Stimulated activated CD4-positive, alpha-beta T cell treated with anti-CD3 and anti-CD28 coated beads, Interleukin-12 subunit alpha, Interleukin-12 subunit beta, amount 100 ng/mL, for 4 hours (primary cell): ENCODE results near the gene CRIM1.
"Not testable (repeated sequence)": the region's sequence is repeated elsewhere in the genome, so short reads cannot be mapped to it uniquely, and the experiment has no call there.

Experiments
- DNase-seq: peaks from one replicate; pipeline ENCODE4 v3.0.0-alpha.2; 2020

The CRIM1 gene

DNA sequence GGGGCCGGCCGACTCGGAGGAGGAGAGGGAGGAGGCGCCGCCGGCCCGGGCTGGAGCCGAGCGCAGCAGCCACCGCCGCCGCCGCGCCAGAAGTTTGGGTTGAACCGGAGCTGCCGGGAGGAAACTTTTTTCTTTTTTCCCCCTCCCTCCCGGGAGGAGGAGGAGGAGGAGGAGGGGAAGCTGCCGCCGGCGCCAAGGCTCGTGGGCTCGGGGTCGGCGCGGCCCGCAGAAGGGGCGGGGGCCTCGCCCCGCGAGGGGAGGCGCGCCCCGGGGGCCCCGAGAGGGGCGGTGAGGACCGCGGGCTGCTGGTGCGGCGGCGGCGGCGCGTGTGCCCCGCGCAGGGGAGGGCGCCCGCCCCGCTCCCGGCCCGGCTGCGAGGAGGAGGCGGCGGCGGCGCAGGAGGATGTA lies 316 bp downstream of the CRIM1 start:
- no peak for DNase-seq

DNA sequence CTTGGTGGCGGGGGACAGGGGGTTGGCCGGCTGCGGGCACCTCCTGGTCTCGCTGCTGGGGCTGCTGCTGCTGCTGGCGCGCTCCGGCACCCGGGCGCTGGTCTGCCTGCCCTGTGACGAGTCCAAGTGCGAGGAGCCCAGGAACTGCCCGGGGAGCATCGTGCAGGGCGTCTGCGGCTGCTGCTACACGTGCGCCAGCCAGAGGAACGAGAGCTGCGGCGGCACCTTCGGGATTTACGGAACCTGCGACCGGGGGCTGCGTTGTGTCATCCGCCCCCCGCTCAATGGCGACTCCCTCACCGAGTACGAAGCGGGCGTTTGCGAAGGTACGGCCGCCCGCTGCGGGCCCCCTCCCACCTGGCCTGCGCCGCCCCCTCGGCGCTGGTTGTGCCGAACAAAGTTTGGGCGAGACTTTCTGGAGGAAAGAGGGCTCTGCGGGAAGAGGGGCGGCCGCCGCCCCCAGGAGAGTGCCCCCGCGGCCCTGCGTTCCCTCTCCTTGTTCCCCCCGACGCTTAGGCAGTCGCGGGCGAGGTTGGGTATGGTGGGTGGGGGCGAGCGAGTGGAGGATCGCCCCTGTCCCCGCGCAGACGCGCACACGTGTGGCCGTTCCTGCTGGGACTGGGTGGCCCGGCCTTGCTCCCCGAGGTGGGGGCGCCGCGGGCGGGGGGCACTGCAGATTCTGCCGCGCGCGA lies 866 bp downstream of the CRIM1 start:
- DNase-seq: peak; percentile 40

DNA sequence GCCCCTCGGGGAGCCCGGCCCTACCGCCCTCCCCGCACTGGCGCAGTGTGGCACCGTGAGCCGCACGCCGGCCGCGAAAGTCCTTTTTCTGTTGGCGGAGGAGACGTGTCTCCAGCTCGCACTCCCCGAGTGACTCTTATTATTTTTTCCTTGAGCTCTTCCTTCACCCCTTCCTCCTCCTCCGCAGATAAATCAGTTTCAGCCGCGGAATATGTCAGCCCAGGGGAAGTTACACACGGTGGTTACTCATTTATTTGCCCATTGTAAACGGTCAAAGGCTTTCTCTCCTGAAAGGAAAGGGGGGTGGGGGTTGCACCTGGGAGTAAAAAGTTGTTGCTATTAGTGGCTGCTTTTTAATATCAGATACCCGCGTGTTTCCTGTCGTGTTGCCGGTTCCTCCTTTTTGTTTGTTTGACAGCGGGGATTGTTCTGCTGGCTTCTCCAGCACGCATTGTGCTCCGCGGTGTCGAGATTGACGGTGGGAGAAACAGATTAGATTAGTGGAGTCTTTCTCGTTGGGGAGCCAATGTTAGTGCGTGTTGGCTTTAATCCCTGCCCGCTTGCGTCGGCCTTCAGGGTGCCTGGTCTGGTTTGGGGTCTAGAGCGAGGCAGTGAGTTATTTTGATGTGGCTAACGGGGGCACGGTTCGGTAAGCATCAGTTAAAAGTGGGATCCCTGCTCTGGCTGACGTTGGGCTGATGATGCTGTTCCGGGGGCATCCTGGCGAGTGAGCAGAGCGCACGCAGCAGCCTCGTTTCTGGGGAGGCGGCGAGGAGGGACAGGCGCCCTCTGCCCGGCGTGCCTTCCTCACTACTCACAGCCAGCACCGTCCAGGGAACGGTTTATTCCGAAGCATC lies 1.6 kb downstream of the CRIM1 start:
- DNase-seq: peak; percentile 25

DNA sequence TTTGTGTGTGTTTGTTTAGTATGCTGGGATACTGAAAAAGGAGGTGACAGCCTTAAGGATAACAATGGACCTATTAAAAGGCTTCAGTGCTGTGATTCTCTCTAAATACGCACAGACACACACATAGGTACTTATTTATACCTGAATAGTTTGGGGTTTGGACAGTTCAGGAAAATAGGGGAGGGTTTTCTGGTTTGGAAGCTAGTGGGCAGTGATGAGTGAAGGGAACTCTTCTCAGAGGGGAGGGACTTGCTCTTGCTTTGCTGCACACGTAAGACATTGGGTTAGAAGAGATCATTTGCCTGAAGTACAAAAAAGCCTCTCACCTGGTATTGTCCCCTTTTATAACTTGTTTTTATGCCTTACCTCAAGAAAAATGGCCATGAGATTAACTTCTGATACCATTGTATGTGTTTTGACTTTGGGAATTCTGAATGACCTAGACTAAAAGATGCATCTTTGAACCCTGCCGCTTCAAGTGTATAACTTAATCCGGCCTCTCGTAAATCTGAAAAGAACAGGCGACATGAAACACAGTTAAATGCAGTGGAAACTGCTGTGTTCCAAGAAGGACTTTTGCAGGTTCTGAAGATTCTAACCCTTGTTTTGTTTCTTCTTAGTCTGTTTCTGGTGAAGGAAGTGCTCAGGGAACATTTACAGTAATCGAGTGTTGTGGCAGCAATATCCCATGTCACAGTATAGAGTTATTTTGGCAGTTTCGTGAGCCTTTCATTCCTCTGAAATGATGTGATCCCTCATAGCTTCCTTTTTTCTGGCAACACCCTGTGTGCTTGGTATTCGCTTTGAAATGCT lies 2.5 kb downstream of the CRIM1 start:
- no peak for DNase-seq

DNA sequence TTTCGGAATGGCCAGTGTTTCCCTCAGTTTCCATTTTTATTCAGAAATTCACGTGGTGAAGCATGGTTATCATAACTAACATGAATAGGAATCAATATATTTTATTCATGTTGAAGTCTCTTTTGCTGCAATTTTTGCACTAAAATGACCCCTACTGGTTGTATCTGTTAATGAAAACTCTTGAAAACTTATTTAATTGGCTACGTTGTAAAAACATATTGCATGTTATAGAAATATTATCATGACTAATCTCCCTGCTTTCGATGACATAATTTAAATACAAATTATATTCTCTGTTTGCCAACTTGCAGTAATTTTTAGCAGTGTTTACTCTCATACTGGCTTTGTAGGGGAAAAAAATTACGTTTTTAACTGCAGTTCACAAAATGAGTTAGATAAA lies 3.5 kb downstream of the CRIM1 start:
- DNase-seq: no peak

DNA sequence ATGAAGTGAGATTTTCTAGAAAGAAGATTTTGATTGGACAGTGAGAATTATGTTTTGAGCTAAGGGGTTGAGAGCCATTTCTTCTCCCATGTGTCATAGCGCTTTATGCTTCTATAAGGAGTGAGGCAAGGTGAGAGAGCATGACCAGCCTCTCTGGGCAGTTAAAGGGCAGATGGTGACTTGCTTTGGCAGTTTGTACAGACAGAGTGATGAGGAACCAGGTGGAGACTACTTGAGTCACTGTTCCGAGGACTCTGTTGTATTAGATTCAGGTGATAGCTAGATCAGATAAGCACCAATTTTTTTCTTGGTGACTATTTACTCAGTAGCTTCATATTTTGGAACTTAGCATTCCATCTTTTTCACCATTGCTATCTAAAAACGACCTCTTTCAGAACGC lies 4.5 kb downstream of the CRIM1 start:
- no peak for DNase-seq

DNA sequence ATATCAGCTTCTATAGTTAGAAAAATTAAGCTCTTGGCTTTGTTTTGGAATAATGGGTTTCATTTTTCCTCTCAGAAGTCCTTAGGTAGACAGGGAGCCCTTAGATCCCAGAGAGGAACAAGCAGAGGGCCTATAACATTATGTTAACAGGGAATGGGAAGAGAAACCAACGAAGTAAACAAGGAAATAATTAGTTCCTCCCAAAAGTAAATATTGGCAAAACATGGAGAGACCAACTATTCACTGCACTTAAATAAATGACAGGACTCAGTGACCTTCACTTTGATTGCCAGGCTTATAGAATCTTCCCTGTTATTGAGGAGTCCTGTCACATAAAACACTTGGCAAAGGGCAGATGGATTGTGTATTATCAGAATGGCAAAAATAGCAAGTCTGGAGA lies 5.3 kb downstream of the CRIM1 start:
- no peak for DNase-seq

DNA sequence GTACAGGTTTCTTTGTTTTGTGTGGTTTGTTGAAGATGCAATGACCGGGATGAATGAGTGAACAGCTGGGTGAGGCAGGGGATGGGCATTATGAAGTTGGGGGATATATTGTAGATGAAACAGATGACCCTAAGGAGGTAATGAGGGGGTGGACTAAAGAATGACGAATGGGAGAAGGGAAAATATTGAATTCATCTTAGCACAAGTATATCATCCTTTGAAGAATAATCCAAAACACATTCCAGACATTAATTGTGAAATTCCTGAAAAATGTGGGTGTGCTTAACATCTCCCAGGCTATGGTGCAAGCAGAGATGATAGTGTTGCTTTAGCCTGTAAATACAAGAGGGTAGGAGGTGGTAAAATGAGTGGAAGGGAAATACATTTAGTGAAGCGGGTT lies 5.8 kb downstream of the CRIM1 start:
- no peak for DNase-seq

DNA sequence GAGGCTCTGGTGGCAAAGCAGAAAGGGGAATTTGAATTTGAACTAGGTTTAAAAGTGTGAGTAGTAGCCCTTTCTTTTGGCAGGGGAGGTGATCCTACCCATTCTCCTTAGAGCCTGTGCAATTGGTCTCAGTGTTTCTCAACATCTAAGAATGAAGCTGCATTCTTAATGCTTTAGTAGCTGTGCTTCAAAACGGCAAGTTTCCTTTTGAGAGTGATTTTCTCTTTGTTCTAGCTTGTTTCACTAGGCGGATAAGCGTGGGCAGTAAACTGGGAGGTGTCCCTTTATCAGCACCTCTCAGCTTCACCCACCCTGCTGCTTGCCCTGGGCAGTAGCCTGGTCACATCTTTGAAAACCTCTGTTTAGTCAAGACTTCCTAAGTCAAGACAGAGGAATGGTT lies 6.7 kb downstream of the CRIM1 start:
- DNase-seq: no peak

DNA sequence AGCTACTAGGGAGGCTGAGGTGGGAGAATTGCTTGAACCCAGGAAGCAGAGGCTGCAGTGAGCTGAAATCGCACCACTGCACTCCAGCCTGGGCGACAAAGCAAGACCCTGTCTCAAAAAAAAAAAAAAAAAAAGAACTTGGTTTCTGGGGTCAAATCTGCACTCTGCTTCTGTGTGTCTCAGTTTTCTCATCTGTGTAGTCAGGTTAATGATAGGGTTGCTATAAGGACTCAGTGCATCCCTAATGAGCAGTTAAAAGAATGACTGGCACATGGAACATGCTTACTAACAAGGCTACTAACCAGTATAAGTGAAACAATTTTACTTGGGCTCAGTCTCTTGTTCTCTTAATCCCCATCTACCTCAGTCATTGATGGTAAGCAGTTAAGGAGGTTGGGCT lies 7.5 kb downstream of the CRIM1 start:
- DNase-seq: not testable (repeated sequence)

DNA sequence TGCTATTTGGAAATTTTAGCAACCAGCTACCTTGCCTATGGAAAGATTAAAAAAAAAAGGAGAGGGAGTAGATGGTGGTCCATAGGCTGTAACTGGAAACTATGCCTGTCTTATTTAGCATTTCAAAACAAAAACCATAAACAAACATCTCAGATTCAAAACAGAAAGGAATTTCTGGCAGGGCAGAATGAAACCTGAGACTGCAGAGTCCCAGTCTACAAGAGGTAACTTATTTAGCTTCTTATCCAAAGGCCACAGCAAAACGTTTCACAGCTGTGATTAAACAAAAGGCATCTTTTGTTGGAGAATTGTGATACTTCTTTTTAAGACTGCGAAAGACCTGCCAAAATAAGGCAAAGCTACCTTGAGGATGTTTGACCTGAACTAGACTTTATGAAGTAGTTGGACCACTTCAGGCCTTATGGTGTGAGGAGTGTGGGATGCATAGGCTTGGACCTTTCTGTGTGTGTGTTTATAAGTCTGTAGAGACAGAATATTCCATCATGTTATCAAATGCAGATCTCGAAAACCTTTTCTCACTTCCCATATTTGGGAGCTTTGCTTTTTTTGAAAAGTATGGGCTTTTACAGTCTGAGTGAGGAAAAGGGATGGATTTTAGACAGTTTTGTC lies 11.0 kb downstream of the CRIM1 start:
- DNase-seq: no peak

DNA sequence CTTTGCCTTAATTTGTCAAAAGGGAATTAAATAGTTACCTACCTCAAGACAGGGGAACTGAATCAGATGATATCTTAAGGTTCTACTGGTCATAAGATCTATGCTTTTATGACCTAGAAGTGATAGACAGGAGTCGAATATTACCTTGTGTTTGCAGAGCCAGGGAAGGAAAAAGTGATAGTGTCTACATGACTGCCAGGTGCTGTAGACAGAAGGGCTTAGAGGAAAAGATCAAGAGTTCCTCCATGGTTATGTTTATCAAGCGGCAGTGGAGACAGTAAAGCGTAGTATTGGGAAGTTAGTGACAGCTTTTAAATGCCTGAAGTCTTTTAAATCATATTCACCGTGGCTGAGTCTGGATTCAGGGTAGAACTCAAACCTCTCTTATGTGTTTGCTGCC lies 11.9 kb downstream of the CRIM1 start:
- no peak for DNase-seq

DNA sequence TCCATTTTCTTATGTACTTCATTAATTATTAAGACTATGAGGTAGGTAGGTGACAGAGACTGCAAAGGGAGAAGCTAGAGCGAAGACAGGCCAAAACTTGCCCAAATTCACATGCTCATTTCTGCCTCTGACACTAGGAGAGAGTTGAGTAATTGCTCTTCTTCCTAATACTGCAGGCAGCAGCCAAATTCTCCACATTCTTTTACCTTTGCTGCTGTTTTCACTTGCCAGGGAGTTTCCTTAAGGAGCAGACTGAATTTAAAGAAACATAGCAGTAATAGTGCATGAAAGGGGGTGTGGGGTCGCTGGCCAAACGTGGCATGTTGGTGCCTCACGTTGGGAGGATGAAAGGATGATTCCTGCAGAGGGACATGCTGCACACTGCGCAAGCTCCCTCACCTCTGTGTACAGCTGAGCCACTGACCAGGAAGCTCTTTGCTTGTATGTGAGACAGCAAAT lies 12.3 kb downstream of the CRIM1 start:
- DNase-seq: no peak

DNA sequence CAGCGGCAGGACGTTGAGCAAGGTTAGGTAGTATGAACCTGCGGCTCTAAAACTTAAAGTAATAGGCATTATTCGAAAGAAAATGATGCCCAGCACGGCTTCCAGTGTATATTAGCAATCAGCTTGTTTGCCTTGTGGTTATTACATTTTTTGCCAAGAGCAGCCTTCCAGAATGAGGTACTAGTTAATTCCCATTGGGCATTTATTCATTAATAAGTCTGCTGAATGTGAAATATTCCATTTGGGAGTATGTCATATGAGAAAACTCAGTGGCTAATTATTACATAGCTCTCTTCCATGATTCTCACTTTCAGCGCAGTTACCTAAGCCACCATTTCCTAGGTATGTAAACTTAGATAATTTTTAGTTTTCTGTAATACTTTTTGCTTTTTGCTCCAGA lies 12.9 kb downstream of the CRIM1 start:
- DNase-seq: no peak

DNA sequence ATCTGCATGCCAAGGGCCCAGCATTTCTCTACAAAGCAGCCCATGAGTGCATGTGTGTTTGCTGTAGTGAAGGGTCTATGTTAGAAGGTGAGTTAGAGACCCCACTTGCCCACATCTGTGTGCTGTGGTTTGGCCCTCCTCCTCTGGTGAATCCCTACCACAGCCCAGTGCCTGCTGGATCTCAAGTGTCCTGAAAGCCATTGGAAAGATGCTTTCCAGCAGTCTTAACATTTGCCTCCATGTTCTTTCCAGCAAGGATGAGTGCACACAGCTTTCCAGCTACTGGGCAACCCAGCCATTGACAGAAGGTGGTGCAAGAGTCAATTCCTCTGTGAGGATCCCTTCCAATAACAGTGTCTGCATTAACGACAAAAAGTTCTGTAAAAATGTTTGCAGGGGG lies 13.6 kb downstream of the CRIM1 start:
- DNase-seq: no peak

DNA sequence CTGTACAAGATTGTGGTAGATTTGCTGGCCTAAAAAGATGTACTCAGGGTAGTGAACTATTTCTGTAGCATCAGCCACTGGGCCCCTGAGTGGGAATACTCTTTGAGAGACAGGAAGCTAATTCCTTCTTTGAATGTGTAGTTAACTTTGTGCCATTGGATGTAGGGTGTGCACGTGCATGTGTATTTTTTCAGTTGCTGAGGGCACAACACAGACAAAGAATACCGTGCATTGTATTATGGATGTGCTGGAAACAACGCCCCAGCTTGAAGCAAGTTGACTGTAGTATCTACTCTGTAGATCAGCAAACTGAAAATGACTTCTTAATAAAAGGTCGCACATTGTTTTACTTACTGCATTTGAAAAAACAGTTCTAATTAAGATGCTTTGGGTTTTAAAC lies 14.1 kb downstream of the CRIM1 start:
- no peak for DNase-seq

DNA sequence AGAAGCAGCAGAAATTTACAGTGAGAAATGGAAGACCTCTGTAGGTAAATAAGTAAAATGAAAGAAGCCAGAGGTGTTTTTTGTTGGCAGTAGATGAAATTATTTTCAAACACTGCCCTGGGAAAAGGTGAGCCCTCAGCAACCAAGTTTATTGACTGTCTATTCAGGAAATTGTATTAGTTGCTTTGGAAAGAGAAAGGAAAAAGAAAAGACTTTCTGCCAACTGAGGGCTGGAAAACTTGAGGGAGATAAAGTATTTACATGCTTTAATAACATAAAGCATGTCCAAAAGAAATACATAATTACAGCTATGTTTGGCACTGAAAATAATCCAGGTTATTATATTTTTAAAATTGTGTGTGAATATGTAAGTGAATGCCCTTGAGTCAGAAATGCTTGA lies 14.7 kb downstream of the CRIM1 start:
- no peak for DNase-seq

DNA sequence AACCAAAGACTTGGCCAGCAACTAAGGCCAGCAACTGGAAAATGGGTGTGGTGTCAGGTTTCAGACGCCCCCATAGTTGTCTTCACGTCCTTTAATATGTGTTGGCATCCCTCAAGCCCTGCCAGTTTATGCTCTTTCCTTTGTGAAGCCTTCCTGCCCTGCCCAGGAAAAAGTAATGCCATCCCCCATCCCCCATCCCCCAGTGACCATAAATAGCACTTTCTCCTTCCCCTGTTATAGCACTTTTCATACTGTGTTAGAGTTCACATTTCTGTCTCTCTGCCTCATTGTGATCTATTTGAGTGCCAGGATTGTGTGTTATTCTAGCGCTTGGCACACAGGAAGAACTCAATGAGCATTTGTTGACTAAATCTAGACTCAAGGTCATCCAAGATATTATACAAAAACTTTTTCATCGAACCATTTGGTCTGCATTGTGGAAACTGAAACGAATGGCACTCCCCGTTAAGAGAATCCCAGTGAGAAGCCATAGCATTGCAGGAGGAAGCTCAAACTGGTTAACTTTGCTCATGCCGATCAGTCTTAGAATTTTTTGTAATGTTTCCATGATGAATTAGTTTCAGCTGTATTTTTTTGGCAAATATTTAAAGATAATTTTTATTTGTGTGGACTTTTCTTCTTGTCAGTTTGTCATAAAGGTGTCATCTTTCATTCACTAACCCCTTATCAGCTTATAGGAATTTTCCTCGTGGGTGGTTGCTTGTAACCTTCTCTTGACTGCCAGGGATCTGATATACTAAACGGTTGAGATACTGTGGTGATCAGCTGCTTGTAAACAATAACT lies 15.7 kb downstream of the CRIM1 start:
- DNase-seq: no peak

DNA sequence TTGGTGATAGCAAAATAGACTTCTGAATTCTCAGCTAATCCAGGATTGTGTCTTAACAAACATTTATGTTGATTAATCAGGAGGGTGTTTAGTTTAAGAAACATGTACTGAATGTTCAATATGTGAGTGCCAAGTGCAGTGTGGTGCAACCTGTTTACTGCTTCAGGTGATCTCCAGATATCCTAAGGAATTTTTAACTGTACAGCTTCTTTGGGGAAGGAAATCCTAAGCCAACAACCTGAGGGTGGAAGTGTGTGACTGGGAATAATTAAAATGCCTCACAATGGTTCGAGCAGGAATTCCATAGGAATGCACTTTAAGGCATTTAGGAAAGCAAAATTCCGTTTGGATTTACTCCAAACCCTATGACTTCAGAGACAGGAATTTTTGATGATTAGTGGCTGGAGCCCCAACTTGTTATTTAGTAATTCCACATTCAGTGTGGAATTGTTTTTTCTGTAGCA lies 16.4 kb downstream of the CRIM1 start:
- DNase-seq: no peak

DNA sequence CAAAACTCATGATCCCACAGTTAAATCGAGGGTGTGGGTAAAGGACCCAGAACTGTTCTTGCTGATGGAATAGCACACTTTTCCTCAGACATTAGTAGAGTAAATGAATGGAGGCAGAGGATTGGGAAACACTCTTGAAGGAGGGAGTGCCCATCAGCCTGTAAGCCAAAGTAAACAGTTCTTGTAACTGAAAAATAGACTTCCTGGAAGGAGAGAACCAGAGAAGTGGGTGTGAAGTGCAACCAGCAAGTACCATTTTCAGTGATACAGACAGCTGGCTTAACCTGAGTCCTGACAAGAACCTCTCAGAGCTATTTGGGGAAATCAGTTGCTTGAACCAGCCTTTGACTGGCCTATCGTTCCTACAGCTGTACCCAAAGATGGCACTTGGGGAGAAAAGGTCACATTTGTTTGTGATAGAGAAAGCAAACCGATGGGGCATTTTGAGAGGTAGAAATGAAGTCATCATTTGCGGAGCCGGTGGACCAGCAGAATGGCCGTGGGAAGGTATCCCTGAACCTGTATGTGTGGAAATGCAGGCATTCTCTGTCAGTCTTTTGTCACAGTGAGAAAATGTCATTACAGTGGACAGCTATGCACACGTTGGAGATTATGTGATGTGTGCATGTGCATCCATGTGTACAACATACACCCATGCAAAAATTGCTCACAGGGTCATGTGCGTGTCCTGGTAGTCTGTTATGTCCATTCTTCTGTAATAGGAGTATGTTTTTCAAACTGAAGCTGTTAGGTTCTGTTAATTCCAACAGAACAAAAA lies 17.8 kb downstream of the CRIM1 start:
- DNase-seq: no peak

DNA sequence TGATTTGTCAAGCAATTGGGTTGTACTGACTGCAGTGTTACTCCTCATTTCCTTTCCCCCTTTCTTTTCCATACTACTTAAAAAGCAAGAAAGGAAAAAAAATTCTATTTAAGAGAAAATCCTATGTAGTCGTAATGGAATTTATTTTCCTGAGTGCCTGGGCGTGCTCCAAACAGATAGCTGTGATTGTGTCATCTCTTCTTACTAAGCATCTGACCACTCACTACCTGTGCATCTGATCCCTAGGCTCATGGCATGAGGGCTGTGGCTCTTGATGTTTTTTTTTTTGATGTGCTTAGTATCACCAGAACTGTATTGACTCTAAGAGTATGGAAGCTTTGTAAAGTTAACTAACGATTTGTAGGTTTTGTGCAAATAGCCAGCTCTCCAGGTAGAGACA lies 19.0 kb downstream of the CRIM1 start:
- no peak for DNase-seq
